H1 (cell line): ENCODE results near the gene IGF2R. TPM values are rescaled to one million over a fixed set of nuclear protein-coding genes. Genes with fewer than 3 reads are reported as not detected.

Experiments
- BRCA1 ChIP-seq: IDR thresholded peaks from 2 replicates; pipeline ENCODE4 v1.6.1; 2012; ENCODE audit warnings: low read depth, low read length, improper control_type of control experiment
- EP300 ChIP-seq, 2 experiments: IDR thresholded peaks; 1 replicate in 1 of 2; 2 replicates in 1 of 2; pipeline ENCODE4 v1.6.1; 2011 to 2012; ENCODE audit warnings: low read depth in 2 of 2, low read length in 2 of 2, mild to moderate bottlenecking in 2 of 2, borderline replicate concordance in 1 of 2, inconsistent platforms in 1 of 2, moderate library complexity in 1 of 2
- HDAC2 ChIP-seq, 2 experiments: fragments of 300-600 bp in 1 of 2; sonication (generic) in 1 of 2; IDR thresholded peaks; 2 replicates each; pipeline ENCODE4 v1.6.1; 2011 to 2012; ENCODE audit warnings: low read depth in 2 of 2, low read length in 2 of 2, mild to moderate bottlenecking in 2 of 2, moderate library complexity in 2 of 2, borderline replicate concordance in 1 of 2, inconsistent platforms in 1 of 2
- NANOG ChIP-seq: IDR thresholded peaks from 2 replicates; pipeline ENCODE4 v1.6.1; 2011; ENCODE audit warnings: low read length, low read depth, mild to moderate bottlenecking, inconsistent platforms; ENCODE audit not compliant: insufficient read depth, poor library complexity, severe bottlenecking
- POLR2AphosphoS5 ChIP-seq: IDR thresholded peaks from 2 replicates; pipeline ENCODE4 v1.6.1; 2011; ENCODE audit warnings: low read depth, low read length
- SP2 ChIP-seq: IDR thresholded peaks from 2 replicates; pipeline ENCODE4 v1.6.1; 2012; ENCODE audit warnings: mild to moderate bottlenecking, low read length, inconsistent platforms
- YY1 ChIP-seq: IDR thresholded peaks from 2 replicates; pipeline ENCODE4 v1.6.1; 2011; ENCODE audit warnings: low read depth, mild to moderate bottlenecking, low read length
- polyA plus RNA-seq, 7 experiments: library from polyadenylated mRNA; depleted of rRNA in 3 of 7; stranded (reverse) in 5 of 7; unstranded in 2 of 7; fragments of >200 nt in 5 of 7; fragments of 200-250 nt in 2 of 7; gene quantifications; 1 replicate in 5 of 7; 2 replicates in 1 of 7; 4 replicates in 1 of 7; pipeline versions ENCODE4 v1.2.1 to v1.2.3, GENCODE V29; 2011 to 2013; ENCODE audit warnings: missing spikeins in 2 of 7, mixed read lengths in 2 of 7
- total RNA-seq: library from RNA; stranded (reverse); fragmentation: NEBNext Ultra II Directional; extraction: Animal tissue kit (Norgen Biotek cat#: 25700); gene quantifications from 2 replicates; pipeline ENCODE4 v1.2.1, GENCODE V29; 2021
- TF ChIP-seq, protein P1 (sequence below), 3 experiments: IDR thresholded peaks; 1 replicate in 2 of 3; 2 replicates in 1 of 3; pipeline versions ENCODE4 v1.5.1 to v1.6.1; 2011; ENCODE audit warnings: low read length in 3 of 3, mild to moderate bottlenecking in 3 of 3, inconsistent platforms in 2 of 3, low read depth in 1 of 3, moderate library complexity in 1 of 3; ENCODE audit not compliant: insufficient read depth in 1 of 3; ENCODE audit errors: control extremely low read depth in 1 of 3
- TF ChIP-seq, protein P2 (sequence below): IDR thresholded peaks from 2 replicates; pipeline ENCODE4 v1.6.1; 2012; ENCODE audit warnings: low read length, inconsistent platforms

IGF2R gene
- total and polyA plus RNA-seq, 2 of the 8 experiments (the other 6 are each of a cell fraction or from before 2014, with no cell fraction given), result 20.6 to 74.1 TPM

DNA sequence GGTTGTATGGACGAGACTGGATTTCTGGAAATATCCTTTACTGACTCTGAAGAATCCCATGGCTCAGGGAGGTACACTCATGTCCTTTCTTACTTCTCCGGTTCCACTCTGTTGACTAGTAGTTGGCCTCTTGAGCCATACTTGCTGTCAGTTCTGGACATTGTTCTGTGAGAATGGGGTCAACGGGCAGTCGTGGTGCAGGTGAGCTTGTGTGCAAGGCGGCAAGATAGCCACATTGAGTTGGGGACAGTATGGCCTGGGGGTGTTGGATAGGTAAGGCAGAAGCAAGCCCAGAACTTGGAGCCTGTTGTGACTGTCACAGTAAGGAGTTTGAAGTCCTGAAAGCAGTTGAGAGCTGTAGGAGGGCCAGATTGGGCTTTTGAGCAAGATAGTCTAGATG lies 139.2 kb downstream of the IGF2R start (continued):
- TF ChIP-seq, protein P1, sequence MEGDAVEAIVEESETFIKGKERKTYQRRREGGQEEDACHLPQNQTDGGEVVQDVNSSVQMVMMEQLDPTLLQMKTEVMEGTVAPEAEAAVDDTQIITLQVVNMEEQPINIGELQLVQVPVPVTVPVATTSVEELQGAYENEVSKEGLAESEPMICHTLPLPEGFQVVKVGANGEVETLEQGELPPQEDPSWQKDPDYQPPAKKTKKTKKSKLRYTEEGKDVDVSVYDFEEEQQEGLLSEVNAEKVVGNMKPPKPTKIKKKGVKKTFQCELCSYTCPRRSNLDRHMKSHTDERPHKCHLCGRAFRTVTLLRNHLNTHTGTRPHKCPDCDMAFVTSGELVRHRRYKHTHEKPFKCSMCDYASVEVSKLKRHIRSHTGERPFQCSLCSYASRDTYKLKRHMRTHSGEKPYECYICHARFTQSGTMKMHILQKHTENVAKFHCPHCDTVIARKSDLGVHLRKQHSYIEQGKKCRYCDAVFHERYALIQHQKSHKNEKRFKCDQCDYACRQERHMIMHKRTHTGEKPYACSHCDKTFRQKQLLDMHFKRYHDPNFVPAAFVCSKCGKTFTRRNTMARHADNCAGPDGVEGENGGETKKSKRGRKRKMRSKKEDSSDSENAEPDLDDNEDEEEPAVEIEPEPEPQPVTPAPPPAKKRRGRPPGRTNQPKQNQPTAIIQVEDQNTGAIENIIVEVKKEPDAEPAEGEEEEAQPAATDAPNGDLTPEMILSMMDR (IDR thresholded peaks at IDR 0.05; ENCODE audit: control extremely low read depth in 1 of 3, insufficient read depth in 1 of 3, low read depth in 1 of 3, low read length in 3 of 3), result no peak
- TF ChIP-seq SP2 (no peak), BRCA1 (no peak), NANOG (no peak), HDAC2 (IDR thresholded peaks at IDR 0.05; ENCODE audit: borderline replicate concordance in 1 of 2, low read depth in 2 of 2, low read length in 2 of 2) (no peak), YY1 (no peak), EP300 (IDR thresholded peaks at IDR 0.05; ENCODE audit: borderline replicate concordance in 1 of 2, low read depth in 2 of 2, low read length in 2 of 2) (no peak), POLR2AphosphoS5 (no peak)
- TF ChIP-seq, protein P2, sequence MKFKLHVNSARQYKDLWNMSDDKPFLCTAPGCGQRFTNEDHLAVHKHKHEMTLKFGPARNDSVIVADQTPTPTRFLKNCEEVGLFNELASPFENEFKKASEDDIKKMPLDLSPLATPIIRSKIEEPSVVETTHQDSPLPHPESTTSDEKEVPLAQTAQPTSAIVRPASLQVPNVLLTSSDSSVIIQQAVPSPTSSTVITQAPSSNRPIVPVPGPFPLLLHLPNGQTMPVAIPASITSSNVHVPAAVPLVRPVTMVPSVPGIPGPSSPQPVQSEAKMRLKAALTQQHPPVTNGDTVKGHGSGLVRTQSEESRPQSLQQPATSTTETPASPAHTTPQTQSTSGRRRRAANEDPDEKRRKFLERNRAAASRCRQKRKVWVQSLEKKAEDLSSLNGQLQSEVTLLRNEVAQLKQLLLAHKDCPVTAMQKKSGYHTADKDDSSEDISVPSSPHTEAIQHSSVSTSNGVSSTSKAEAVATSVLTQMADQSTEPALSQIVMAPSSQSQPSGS, result no peak
